HG03575 (cell line): Measurements from ENCODE around the gene RGMA.

Experiments
- ATAC-seq: cut with Tn5 transposase; IDR thresholded peaks from one replicate; pipeline ENCODE4 v1.9.1; 2021; ENCODE audit not compliant: unreplicated experiment, insufficient number of reproducible peaks, low FRiP score; ENCODE audit errors: extremely low read depth

The RGMA gene

GRCh38 chr15:93052090-93052879 is 36.7 kb downstream of the RGMA start:
- no peak for ATAC-seq

GRCh38 chr15:93051236-93052089 is 37.5 kb downstream of the RGMA start:
- no peak for ATAC-seq

- no peak for ATAC-seq
These were observed 38.4 kb downstream of the RGMA start for GRCh38 chr15:93050648-93051047.

GRCh38 chr15:93049914-93050578 is 39.0 kb downstream of the RGMA start:
- ATAC-seq, result no peak

GRCh38 chr15:93049233-93049632 is 39.8 kb downstream of the RGMA start:
- no peak for ATAC-seq

GRCh38 chr15:93048759-93049161 is 40.3 kb downstream of the RGMA start:
- ATAC-seq, result no peak

GRCh38 chr15:93048426-93048721 is 40.6 kb downstream of the RGMA start:
- ATAC-seq, result no peak

GRCh38 chr15:93047621-93048425 is 41.2 kb downstream of the RGMA start:
- ATAC-seq, result no peak

GRCh38 chr15:93046721-93047120 is 42.3 kb downstream of the RGMA start:
- no peak for ATAC-seq

GRCh38 chr15:93046120-93046519 is 42.9 kb downstream of the RGMA start:
- no peak for ATAC-seq

GRCh38 chr15:93045191-93045785 is 43.7 kb downstream of the RGMA start:
- ATAC-seq, result no peak

GRCh38 chr15:93044301-93045190 is 44.5 kb downstream of the RGMA start:
- ATAC-seq, result no peak

- ATAC-seq, result no peak
These were observed 45.2 kb downstream of the RGMA start for GRCh38 chr15:93043621-93044300.

- ATAC-seq, result no peak
These were observed 46.2 kb downstream of the RGMA start for GRCh38 chr15:93042691-93043378.

- no peak for ATAC-seq
These were observed 46.8 kb downstream of the RGMA start for GRCh38 chr15:93042211-93042610.

GRCh38 chr15:93041159-93041547 is 47.9 kb downstream of the RGMA start:
- no peak for ATAC-seq
